IPS-18c (cell line): Measurements from ENCODE around the gene CDKN2D.
"Not testable (repeated sequence)": the region's sequence is repeated elsewhere in the genome, so short reads cannot be mapped to it uniquely, and the experiment has no call there.

Experiments used
- H3K4me3 ChIP-seq: 2 replicates; pipeline ENCODE4 v1.7.0; 2013; ENCODE audit warnings: low read depth, mild to moderate bottlenecking, low read length, moderate library complexity; ENCODE audit not compliant: insufficient read depth
- H3K9me3 ChIP-seq: one replicate; pipeline ENCODE4 v1.6.1; 2013; ENCODE audit warnings: mild to moderate bottlenecking, low read length, moderate library complexity; ENCODE audit not compliant: control insufficient read depth, insufficient read depth

Gene CDKN2D

GRCh38 chr19:10543420-10544241 lies 25.1 kb downstream of the CDKN2D start, which contains the start of gene ATG4D:
Gene ATG4D, plus strand, starts transcription at chr19:10543904. Its CDS starts 187 bp downstream, at chr19:10544091.
- Histone ChIP-seq H3K9me3 (peaks cover 3% of the 10 kb centered on the region), H3K4me3 (peak within 1 kb of the TSS; percentile 93)

- Histone ChIP-seq H3K4me3 (peak overlapping the region; percentile 93; the same call in 1 of the 2 replicates), H3K9me3 (peaks cover 3% of the 10 kb centered on the region)
These were observed 25.7 kb downstream of the CDKN2D start for GRCh38 chr19:10543059-10543419.

GRCh38 chr19:10539016-10539415 lies 29.8 kb downstream of the CDKN2D start:
- not testable (repeated sequence) for H3K9me3 ChIP-seq, H3K4me3 ChIP-seq

GRCh38 chr19:10538204-10538983 lies 30.4 kb downstream of the CDKN2D start:
- Histone ChIP-seq H3K4me3 (no peak overlapping the region), H3K9me3 (no peaks in the 10 kb centered on the region)

GRCh38 chr19:10537668-10538067 lies 31.1 kb downstream of the CDKN2D start:
- no peak overlapping the region for H3K4me3 ChIP-seq
- no peaks in the 10 kb centered on the region for H3K9me3 ChIP-seq

GRCh38 chr19:10535613-10536012 lies 33.2 kb downstream of the CDKN2D start:
- H3K4me3 ChIP-seq, result no peak overlapping the region

GRCh38 chr19:10533646-10534386 lies 35.0 kb downstream of the CDKN2D start:
- no peaks in the 10 kb centered on the region for H3K9me3 ChIP-seq
- H3K4me3 ChIP-seq, result no peak overlapping the region

More at GRCh38 chr19:10535613-10536012, 33.2 kb downstream of the CDKN2D start:
- H3K9me3 ChIP-seq, result no peaks in the 10 kb centered on the region

- Histone ChIP-seq H3K4me3 (no peak overlapping the region), H3K9me3 (no peaks in the 10 kb centered on the region)
These were observed 36.3 kb downstream of the CDKN2D start for GRCh38 chr19:10532457-10532856.

- H3K4me3 ChIP-seq, H3K9me3 ChIP-seq: not testable (repeated sequence)
These were observed 41.9 kb downstream of the CDKN2D start for GRCh38 chr19:10526887-10527286.

- H3K4me3 ChIP-seq, result no peak overlapping the region
- no peaks in the 10 kb centered on the region for H3K9me3 ChIP-seq
These were observed 43.1 kb downstream of the CDKN2D start for GRCh38 chr19:10525636-10526035.

GRCh38 chr19:10523135-10523636 lies 45.6 kb downstream of the CDKN2D start:
- Histone ChIP-seq H3K4me3 (no peak overlapping the region), H3K9me3 (no peaks in the 10 kb centered on the region)

- no peaks in the 10 kb centered on the region for H3K9me3 ChIP-seq
- no peak overlapping the region for H3K4me3 ChIP-seq
These were observed 47.2 kb downstream of the CDKN2D start for GRCh38 chr19:10521461-10522171.

- Histone ChIP-seq H3K4me3 (no peak overlapping the region), H3K9me3 (no peaks in the 10 kb centered on the region)
These were observed 48.0 kb downstream of the CDKN2D start for GRCh38 chr19:10520652-10521318.

DNA sequence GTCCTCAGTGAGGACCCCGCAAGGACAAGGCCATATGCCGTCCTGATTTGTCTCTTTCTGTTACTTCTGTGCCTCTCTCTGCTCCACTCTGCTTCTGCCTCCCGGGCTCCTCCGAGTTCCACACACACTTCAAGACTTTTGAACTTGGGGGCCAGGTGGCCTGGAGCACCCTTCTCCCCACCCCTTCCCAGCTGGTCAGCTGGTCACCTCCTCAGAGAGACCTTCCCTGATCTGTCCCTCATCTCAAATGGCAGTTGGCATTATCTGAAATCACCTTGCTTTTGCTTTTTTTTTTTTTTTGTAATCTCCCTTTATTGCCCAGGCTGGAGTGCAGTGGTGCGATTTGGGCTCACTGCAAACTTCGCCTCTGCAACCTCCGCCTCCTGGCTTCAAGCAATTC lies 49.4 kb downstream of the CDKN2D start:
- Histone ChIP-seq H3K4me3 (no peak overlapping the region), H3K9me3 (no peaks in the 10 kb centered on the region)

- Histone ChIP-seq H3K9me3 (no peaks in the 10 kb centered on the region), H3K4me3 (peak overlapping the region; percentile 60)
These were observed 50.1 kb downstream of the CDKN2D start for GRCh38 chr19:10518444-10519361.
